Hepatocyte (in vitro differentiated cells): ENCODE measurements around the gene RPH3AL. TPM values are rescaled to one million over a fixed set of nuclear protein-coding genes. Genes with fewer than 3 reads are reported as not detected.
"Not testable (repeated sequence)": the region's sequence is repeated elsewhere in the genome, so short reads cannot be mapped to it uniquely, and the experiment has no call there.

Source experiments
- DNase-seq: peaks from one replicate; pipeline ENCODE4 v3.0.0-alpha.2; 2016; ENCODE audit warnings: low spot score
- H2AFZ ChIP-seq: fragments of 200-600 bp; sonication (generic); 2 replicates; pipeline ENCODE4 v1.6.0; 2016; ENCODE audit warnings: antibody characterized with exemption, mild to moderate bottlenecking
- H3K27ac ChIP-seq: fragments of 200-600 bp; sonication (generic); 2 replicates; pipeline ENCODE4 v1.5.1; 2016; ENCODE audit warnings: mild to moderate bottlenecking
- H3K27me3 ChIP-seq: fragments of 200-600 bp; sonication (generic); 2 replicates; pipeline ENCODE4 v1.6.1; 2016
- H3K36me3 ChIP-seq: fragments of 200-600 bp; sonication (generic); replicated peaks from 2 replicates; pipeline ENCODE4 v1.5.1; 2016; ENCODE audit warnings: low read depth; ENCODE audit not compliant: insufficient read depth
- H3K4me1 ChIP-seq: fragments of 200-600 bp; sonication (generic); 2 replicates; pipeline ENCODE4 v1.5.1; 2016; ENCODE audit warnings: mild to moderate bottlenecking, moderate library complexity; ENCODE audit not compliant: insufficient read depth
- H3K4me2 ChIP-seq: fragments of 200-600 bp; sonication (generic); 2 replicates; pipeline ENCODE4 v1.6.0; 2016
- H3K4me3 ChIP-seq: fragments of 200-600 bp; sonication (generic); 2 replicates; pipeline ENCODE4 v1.5.1; 2016; ENCODE audit warnings: mild to moderate bottlenecking
- H3K79me2 ChIP-seq: fragments of 200-600 bp; sonication (generic); 2 replicates; pipeline ENCODE4 v1.6.0; 2017; ENCODE audit warnings: mild to moderate bottlenecking
- H3K9me2 ChIP-seq: fragments of 200-600 bp; sonication (generic); replicated peaks from 2 replicates; pipeline ENCODE4 v1.6.0; 2017; ENCODE audit warnings: mild to moderate bottlenecking; ENCODE audit not compliant: insufficient read depth
- H3K9me3 ChIP-seq: fragments of 200-600 bp; sonication (generic); 2 replicates; pipeline ENCODE4 v1.5.1; 2016; ENCODE audit warnings: low read depth, mild to moderate bottlenecking
- H4K20me1 ChIP-seq: fragments of 200-600 bp; sonication (generic); 2 replicates; pipeline ENCODE4 v1.6.0; 2016; ENCODE audit warnings: mild to moderate bottlenecking; ENCODE audit not compliant: insufficient read depth, poor library complexity, severe bottlenecking
- EZH2 ChIP-seq: fragments of 200-600 bp; sonication (generic); IDR thresholded peaks from 2 replicates; pipeline ENCODE4 v1.6.1; 2016; ENCODE audit warnings: antibody characterized with exemption, mild to moderate bottlenecking, borderline replicate concordance
- EZH2phosphoT487 ChIP-seq: fragments of 200-600 bp; sonication (generic); IDR thresholded peaks from one replicate; pipeline ENCODE4 v1.6.1; 2018; ENCODE audit warnings: antibody characterized with exemption, mild to moderate bottlenecking, low read depth, moderate library complexity; ENCODE audit not compliant: unreplicated experiment, severe bottlenecking
- WGBS: methylation state at CpG from one replicate; pipeline ENCODE4 v1.1.6; 2016; ENCODE audit warnings: low lambda C conversion rate; ENCODE audit errors: missing lambda C conversion rate; 5-methylcytosine and 5-hydroxymethylcytosine counted together
- polyA plus RNA-seq: library from polyadenylated mRNA; unstranded; fragments of >200 nt; fragmentation: Nextera tagmentation; extraction: Ambion mirVana; gene quantifications from 2 replicates; pipeline ENCODE4 v1.2.1, GENCODE V29; 2016
- total RNA-seq: library from RNA; depleted of rRNA; stranded (reverse); fragments of >200 nt; gene quantifications from 2 replicates; pipeline ENCODE4 v1.2.3, GENCODE V29; 2014
- TF ChIP-seq, protein P1 (sequence below): fragments of 200-600 bp; sonication (generic); IDR thresholded peaks from 2 replicates; pipeline ENCODE4 v1.5.1; 2016; ENCODE audit warnings: antibody characterized with exemption, mild to moderate bottlenecking; ENCODE audit not compliant: poor library complexity

RPH3AL gene
- total and polyA plus RNA-seq, 2 experiments from 2014 or later = 7.0 to 7.6 TPM

DNA sequence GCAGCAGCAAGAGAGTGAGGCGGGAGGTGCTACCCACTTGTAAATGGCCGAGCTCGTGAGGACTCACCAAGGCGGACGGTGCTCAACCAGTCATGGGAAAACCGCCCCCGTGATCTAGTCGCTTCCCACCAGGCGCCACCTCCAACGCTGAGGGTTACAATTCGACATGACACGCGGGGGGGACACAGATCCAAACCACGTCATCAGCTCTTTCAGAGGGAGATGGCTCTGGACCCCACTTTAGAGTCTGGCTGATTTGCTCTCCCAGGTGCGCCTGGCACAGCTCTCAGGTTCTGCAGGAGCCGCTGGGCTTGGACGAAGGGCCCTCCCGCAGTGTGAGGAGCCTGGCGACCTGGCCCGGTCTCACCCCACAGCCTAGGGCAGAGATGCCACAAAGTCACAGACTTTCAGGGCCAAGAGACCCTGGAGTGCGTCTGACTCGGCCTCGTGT is 150.1 kb downstream of the RPH3AL start:
- no peaks in the 10 kb centered on the region for H4K20me1 ChIP-seq
- no peak overlapping the region for H2AFZ ChIP-seq
- no peak for TF ChIP-seq EZH2phosphoT487
- TF ChIP-seq, protein P1, sequence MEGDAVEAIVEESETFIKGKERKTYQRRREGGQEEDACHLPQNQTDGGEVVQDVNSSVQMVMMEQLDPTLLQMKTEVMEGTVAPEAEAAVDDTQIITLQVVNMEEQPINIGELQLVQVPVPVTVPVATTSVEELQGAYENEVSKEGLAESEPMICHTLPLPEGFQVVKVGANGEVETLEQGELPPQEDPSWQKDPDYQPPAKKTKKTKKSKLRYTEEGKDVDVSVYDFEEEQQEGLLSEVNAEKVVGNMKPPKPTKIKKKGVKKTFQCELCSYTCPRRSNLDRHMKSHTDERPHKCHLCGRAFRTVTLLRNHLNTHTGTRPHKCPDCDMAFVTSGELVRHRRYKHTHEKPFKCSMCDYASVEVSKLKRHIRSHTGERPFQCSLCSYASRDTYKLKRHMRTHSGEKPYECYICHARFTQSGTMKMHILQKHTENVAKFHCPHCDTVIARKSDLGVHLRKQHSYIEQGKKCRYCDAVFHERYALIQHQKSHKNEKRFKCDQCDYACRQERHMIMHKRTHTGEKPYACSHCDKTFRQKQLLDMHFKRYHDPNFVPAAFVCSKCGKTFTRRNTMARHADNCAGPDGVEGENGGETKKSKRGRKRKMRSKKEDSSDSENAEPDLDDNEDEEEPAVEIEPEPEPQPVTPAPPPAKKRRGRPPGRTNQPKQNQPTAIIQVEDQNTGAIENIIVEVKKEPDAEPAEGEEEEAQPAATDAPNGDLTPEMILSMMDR = no peak
- no peak for TF ChIP-seq EZH2
- H3K4me1 ChIP-seq = peaks cover 13% of the 10 kb centered on the region
- H3K4me3 ChIP-seq = no peak overlapping the region
- no peak overlapping the region for H3K4me2 ChIP-seq
- no peaks in the 10 kb centered on the region for H3K27me3 ChIP-seq
- H3K36me3 ChIP-seq = no peaks in the 10 kb centered on the region
- 89% methylated on average over 23 of the region's 23 CpGs for WGBS
- no peaks in the 10 kb centered on the region for H3K9me2 ChIP-seq
- no peaks in the 10 kb centered on the region for H3K9me3 ChIP-seq
- no peaks in the 10 kb centered on the region for H3K79me2 ChIP-seq
- H3K27ac ChIP-seq = no peak overlapping the region
- DNase-seq = no peak

DNA sequence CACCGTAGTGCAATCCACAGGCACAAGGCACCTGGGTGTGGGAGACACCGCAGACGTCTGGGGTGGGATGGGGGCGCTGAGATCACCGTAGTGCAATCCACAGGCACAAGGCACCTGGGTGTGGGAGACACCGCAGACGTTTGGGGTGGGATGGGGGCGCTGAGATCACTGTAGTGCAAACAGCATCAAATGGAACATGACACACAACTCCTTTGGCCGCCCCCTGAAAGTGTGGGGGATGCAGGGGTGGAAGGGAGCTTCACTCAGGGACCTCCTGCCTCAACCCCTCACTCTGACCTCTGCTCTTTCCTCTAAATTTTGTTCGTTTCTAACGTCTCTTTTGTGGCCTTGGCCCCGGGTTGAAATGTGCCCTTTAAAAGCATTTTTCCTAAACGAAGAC is 150.9 kb downstream of the RPH3AL start:
- 83% methylated on average over 6 of the region's 13 CpGs for WGBS
- H3K36me3 ChIP-seq, H3K4me3 ChIP-seq, H3K79me2 ChIP-seq, H3K9me3 ChIP-seq, H3K27ac ChIP-seq, H2AFZ ChIP-seq, H3K9me2 ChIP-seq, H3K4me2 ChIP-seq, H4K20me1 ChIP-seq, DNase-seq, H3K27me3 ChIP-seq: not testable (repeated sequence)
- H3K4me1 ChIP-seq = peaks cover 13% of the 10 kb centered on the region

DNA sequence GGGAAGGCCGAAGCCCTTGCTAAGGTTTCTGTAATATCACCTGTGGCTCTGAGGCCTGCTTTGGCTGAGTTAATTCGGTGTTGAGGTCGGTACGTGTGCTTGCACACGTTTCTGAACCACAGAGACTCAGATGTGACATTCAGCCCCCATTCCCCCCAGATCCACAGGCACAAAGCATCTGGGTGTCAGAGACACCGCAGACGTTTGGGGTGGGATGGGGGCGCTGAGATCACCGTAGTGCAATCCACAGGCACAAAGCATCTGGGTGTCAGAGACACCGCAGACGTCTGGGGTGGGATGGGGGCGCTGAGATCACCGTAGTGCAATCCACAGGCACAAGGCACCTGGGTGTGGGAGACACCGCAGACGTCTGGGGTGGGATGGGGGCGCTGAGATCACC is 151.3 kb downstream of the RPH3AL start:
- not testable (repeated sequence) for H3K9me2 ChIP-seq, H3K79me2 ChIP-seq, DNase-seq, H3K4me2 ChIP-seq, H3K27me3 ChIP-seq, H3K9me3 ChIP-seq, H3K4me3 ChIP-seq, H3K36me3 ChIP-seq, H3K27ac ChIP-seq, H2AFZ ChIP-seq, H4K20me1 ChIP-seq
- 98% methylated on average over 9 of the region's 16 CpGs for WGBS
- H3K4me1 ChIP-seq = peaks cover 13% of the 10 kb centered on the region

DNA sequence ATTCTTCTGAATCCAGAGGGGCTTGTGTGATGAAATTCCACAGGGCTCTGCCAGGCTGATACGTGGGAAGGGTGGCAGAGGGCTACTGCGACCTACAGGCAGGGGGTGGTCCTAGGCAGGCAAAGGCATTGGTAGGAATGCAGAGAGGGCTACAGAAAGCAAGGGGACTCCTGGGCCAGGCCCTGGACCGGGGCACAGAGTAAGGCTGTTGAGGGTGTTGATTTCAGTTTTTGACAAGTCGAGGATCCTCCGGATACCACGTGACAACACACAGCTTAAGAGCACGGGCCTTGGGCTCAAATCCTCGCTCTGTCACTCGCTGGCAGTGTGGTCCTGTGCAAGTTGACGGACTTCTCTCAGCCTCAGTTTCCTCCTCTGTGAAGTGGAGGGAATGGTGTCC is 152.0 kb downstream of the RPH3AL start:
- Histone ChIP-seq H3K9me3 (no peaks in the 10 kb centered on the region), H3K4me2 (no peak overlapping the region), H3K27ac (no peak overlapping the region), H3K27me3 (peaks cover 8% of the 10 kb centered on the region), H4K20me1 (no peaks in the 10 kb centered on the region), H3K79me2 (no peaks in the 10 kb centered on the region), H3K4me1 (peaks cover 13% of the 10 kb centered on the region), H3K4me3 (no peak overlapping the region), H3K9me2 (no peaks in the 10 kb centered on the region), H3K36me3 (no peaks in the 10 kb centered on the region), H2AFZ (no peak overlapping the region)
- TF ChIP-seq EZH2phosphoT487 (no peak), EZH2 (no peak)
- TF ChIP-seq, protein P1 = no peak
- DNase-seq = no peak
- 81% methylated on average over 9 of the region's 10 CpGs for WGBS
